ENCODE results near the gene ENO1.
A peak's percentile ranks its signal among the peaks of the same experiment; 100 is the strongest.
"Not testable (repeated sequence)": the region's sequence is repeated elsewhere in the genome, so short reads cannot be mapped to it uniquely, and the experiment has no call there.

Gene ENO1

DNA sequence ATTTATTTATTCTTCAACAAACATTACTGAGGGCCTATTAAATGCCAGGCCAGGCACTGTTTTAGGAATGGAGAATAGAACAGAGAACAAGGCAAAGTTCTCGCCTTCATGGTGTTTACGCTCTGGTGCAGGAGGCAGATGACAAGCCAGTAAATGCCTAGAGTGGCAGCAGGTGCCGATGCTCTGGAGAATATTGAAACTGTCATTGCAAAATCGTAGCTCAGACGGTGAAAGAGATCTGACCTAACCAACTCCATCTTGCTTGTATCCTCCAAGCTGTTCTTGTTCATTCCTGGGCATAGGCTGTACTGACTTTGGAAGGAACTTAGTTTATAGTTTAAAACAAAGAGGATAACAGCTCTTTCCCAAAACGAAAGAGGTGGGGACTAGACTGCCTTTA lies 13.5 kb upstream of the ENO1 start:
- no peak overlapping the region for H3K4me3 ChIP-seq (replicated peaks; ENCODE audit: low read depth, low read length)
- TF ChIP-seq, protein P1, sequence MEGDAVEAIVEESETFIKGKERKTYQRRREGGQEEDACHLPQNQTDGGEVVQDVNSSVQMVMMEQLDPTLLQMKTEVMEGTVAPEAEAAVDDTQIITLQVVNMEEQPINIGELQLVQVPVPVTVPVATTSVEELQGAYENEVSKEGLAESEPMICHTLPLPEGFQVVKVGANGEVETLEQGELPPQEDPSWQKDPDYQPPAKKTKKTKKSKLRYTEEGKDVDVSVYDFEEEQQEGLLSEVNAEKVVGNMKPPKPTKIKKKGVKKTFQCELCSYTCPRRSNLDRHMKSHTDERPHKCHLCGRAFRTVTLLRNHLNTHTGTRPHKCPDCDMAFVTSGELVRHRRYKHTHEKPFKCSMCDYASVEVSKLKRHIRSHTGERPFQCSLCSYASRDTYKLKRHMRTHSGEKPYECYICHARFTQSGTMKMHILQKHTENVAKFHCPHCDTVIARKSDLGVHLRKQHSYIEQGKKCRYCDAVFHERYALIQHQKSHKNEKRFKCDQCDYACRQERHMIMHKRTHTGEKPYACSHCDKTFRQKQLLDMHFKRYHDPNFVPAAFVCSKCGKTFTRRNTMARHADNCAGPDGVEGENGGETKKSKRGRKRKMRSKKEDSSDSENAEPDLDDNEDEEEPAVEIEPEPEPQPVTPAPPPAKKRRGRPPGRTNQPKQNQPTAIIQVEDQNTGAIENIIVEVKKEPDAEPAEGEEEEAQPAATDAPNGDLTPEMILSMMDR (IDR thresholded peaks at IDR 0.05; ENCODE audit: low read length, missing control alignments): no peak
- DNase-seq (ENCODE audit: low read depth): no peak

DNA sequence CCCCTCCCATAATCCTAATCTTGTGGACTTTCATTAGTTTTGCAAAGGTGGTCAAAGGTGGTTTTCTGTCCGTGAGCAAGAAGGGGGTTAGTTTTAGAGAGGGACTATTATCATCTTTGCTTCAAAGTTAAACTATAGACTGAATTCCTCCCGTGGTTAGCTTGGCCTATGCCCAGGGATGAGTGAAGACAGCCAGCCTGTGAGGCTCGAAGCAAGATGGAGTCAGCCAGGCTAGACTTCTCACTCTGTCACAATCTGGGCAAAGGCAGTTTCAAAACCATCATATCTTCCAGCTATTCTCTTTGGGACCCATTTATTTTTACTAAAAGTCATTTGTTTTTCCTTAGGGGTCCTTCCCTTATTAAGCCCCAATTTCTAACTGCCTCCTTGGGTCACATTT lies 12.9 kb upstream of the ENO1 start:
- no peak for DNase-seq (ENCODE audit: low read depth)
- TF ChIP-seq, protein P1 (IDR thresholded peaks at IDR 0.05; ENCODE audit: low read length, missing control alignments): no peak
- no peak overlapping the region for H3K4me3 ChIP-seq (replicated peaks; ENCODE audit: low read depth, low read length)

DNA sequence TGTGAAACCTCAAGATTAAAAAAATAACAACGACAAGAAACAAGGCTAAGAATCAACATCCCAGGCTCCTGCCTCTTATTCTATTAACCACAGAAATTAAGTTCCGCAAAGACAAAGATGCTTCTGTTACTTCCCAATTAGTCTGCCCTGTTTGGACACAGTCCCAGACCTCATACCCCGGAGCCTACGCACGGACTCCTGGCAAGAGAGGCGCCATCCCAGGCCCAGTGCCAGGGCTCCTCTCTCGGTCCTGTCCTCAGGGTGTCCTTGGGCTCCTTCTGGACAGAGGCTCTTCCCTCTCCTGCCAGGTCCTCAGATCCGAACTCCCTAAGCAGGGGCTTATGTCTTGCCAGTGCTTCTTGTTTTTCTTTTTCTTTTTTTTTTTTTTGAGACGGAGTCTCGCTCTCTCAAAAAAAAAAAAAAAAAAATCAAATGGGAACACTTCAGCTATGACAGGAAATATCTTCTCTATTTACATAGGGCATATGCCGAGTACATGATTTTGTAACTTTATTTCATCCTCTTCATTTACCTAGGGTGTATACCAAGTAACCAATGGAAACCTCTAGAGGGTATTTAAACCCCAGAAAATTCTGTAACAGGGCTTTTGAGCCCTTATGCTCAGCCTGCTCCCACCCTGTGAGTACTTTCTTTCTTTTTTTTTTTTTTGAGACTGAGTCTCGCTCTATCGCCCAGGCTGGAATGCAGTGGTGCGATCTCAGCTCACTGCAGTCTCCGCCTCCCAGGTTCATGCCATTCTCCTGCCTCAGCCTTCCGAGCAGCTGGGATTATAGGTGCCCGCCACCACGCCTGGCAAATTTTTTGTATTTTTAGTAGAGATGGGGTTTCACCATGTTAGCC lies 11.7 kb upstream of the ENO1 start:
- TF ChIP-seq, protein P1 (IDR thresholded peaks at IDR 0.05; ENCODE audit: low read length, missing control alignments): no peak
- H3K4me3 ChIP-seq (replicated peaks; ENCODE audit: low read depth, low read length): peak overlapping the region; percentile 43
- peak; percentile 93 for DNase-seq (ENCODE audit: low read depth)

DNA sequence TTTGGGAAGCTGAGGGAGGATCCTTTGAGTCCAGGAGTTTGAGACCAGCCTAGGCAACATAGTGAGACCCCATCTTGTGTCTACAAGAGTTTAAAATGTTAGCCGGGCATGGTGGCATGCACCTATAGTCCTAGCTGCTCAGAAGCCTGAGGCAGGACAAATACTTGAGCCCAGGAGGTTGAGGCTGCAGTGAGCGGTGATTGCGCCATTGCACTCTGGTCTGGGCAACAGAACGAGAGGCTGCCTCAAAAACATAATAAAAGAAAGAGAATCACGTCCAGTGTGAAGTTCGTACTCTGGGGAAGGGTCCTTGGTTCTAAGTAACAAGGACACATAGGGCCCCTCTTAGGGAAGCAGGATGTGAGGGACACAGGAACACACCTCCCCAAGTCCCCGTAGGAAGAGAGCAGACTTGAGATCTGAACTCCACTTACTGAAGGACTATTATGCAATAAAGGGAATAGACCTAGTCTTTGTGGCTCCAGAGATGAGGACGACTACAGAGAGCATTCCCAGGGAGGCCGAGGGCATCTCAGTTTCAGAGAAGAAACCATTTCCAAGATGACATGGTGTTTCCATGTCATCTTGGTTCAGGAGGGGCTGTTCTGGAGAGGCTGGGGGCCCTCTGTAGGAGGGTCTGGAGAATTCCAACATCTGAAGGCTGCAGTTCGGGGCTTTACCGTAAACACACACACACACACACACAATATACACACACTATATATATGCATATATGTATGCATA lies 10.8 kb upstream of the ENO1 start:
- TF ChIP-seq, protein P1 (IDR thresholded peaks at IDR 0.05; ENCODE audit: low read length, missing control alignments): no peak
- peak overlapping the region; percentile 43 for H3K4me3 ChIP-seq (replicated peaks; ENCODE audit: low read depth, low read length)
- DNase-seq (ENCODE audit: low read depth): peak; percentile 49

DNA sequence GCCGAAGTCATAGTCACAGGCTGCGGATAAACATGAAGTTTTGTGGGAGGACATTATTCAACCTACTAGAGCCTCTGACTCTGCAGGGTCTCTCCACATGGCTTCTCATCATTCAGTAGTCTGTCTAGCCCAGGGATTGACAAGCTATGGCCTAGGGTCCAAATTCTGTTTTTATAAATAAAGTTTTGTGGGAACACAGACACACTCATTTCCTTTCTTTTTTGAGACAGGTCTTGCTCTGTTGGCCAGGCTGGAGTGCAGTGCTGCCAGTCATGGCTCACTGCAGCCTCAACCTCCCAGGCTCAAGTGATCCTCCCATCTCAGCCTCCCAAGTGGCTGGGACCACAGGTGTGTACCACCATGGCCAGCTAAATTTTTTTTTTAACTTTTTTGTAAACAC lies 8.1 kb upstream of the ENO1 start:
- TF ChIP-seq, protein P1 (IDR thresholded peaks at IDR 0.05; ENCODE audit: low read length, missing control alignments): no peak
- DNase-seq (ENCODE audit: low read depth): no peak
- no peak overlapping the region for H3K4me3 ChIP-seq (replicated peaks; ENCODE audit: low read depth, low read length)

DNA sequence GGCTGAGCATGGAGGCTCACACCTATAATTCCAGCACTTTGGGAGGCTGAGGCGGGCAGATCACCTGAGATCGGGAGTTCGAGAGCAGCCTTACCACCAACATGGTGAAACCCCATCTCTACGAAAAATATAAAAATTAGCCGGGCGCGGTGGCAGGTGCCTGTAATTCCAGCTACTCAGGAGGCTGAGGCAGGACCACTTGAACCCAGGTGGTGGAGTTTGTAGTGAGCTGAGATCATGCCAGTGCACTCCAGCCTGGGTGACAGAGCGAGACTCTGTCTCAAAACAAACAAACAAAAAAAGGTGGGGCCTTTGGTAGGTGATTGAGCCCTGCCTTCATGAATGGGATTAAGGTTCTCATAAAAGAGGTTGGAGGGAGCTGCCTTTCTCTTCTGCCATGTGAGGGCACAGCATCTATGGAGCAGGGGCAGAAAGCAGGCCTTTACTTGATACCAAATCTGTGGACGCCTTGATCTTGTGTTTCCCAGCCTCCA lies 7.6 kb upstream of the ENO1 start:
- not testable (repeated sequence) for DNase-seq (ENCODE audit: low read depth); H3K4me3 ChIP-seq (replicated peaks; ENCODE audit: low read depth, low read length)

DNA sequence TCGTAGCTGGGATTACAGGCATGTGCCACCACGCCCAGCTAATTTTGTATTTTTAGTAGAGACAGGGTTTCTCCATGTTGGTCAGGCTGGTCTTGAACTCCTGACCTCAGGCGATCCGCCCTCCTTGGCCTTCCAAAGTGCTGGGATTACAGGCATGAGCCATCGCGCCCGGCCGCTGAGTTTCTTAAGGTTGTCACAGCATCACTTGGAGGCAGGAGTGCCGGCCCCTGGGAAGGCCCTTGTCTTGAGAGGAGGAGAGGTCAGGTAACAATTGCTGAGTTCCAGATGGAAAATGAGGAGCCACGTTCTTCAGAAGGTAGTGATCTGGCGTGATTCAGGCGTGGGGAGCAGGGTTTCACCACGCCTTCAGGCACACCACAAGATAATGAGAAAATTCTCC lies 5.6 kb upstream of the ENO1 start:
- not testable (repeated sequence) for DNase-seq (ENCODE audit: low read depth); H3K4me3 ChIP-seq (replicated peaks; ENCODE audit: low read depth, low read length)
